BE2C (cell line): Measurements from ENCODE around the gene PPP2R3A.

Source experiments
- DNase-seq: peaks from one replicate; pipeline ENCODE4 v3.0.0-alpha.2; 2020
- H3K27me3 ChIP-seq: fragments of 250-450 bp; sonication (Bioruptor Pico); 2 replicates; pipeline ENCODE4 v1.5.1; 2020; ENCODE audit warnings: mild to moderate bottlenecking
- H3K36me3 ChIP-seq: fragments of 250-450 bp; sonication (Bioruptor Pico); 2 replicates; pipeline ENCODE4 v1.5.1; 2020; ENCODE audit warnings: mild to moderate bottlenecking
- H3K4me1 ChIP-seq: fragments of 250-450 bp; sonication (Bioruptor Pico); 2 replicates; pipeline ENCODE4 v1.5.1; 2020
- H3K4me3 ChIP-seq: 2 replicates; pipeline ENCODE4 v1.5.1; 2011; ENCODE audit warnings: low read depth, low read length
- H3K9me3 ChIP-seq: fragments of 250-450 bp; sonication (Bioruptor Pico); 2 replicates; pipeline ENCODE4 v1.5.1; 2020
- CTCF ChIP-seq: IDR thresholded peaks from 2 replicates; pipeline ENCODE4 v1.5.1; 2012; ENCODE audit warnings: mild to moderate bottlenecking, low read depth, low read length

The PPP2R3A gene

GRCh38 chr3:135981701-135982403, 16.3 kb downstream of the PPP2R3A start:
- H3K27me3 ChIP-seq: peaks cover 1% of the 10 kb centered on the region; the same call in 1 of the 2 replicates
- H3K36me3 ChIP-seq: no peaks in the 10 kb centered on the region
- TF ChIP-seq CTCF: no peak
- no peaks in the 10 kb centered on the region for H3K4me1 ChIP-seq
- H3K9me3 ChIP-seq: no peaks in the 10 kb centered on the region
- DNase-seq: no peak
- no peak overlapping the region for H3K4me3 ChIP-seq

- Histone ChIP-seq H3K36me3 (no peaks in the 10 kb centered on the region), H3K4me3 (no peak overlapping the region), H3K4me1 (no peaks in the 10 kb centered on the region), H3K9me3 (no peaks in the 10 kb centered on the region), H3K27me3 (peaks cover 5% of the 10 kb centered on the region; the same call in 1 of the 2 replicates)
- DNase-seq: no peak
- TF ChIP-seq CTCF: no peak
Measured at GRCh38 chr3:135982404-135982761, 16.9 kb downstream of the PPP2R3A start.

GRCh38 chr3:135982922-135983581, 17.5 kb downstream of the PPP2R3A start:
- Histone ChIP-seq H3K4me3 (no peak overlapping the region), H3K36me3 (no peaks in the 10 kb centered on the region), H3K27me3 (peaks cover 5% of the 10 kb centered on the region; the same call in 1 of the 2 replicates), H3K9me3 (no peaks in the 10 kb centered on the region), H3K4me1 (no peaks in the 10 kb centered on the region)
- TF ChIP-seq CTCF: no peak
- no peak for DNase-seq

GRCh38 chr3:135987661-135988060, 22.1 kb downstream of the PPP2R3A start:
- H3K36me3 ChIP-seq: no peaks in the 10 kb centered on the region
- no peak for DNase-seq
- H3K9me3 ChIP-seq: no peaks in the 10 kb centered on the region
- H3K4me1 ChIP-seq: no peaks in the 10 kb centered on the region
- peaks cover 11% of the 10 kb centered on the region; the same call in 1 of the 2 replicates for H3K27me3 ChIP-seq
- no peak for TF ChIP-seq CTCF
- no peak overlapping the region for H3K4me3 ChIP-seq

GRCh38 chr3:135989242-135989641, 23.7 kb downstream of the PPP2R3A start:
- TF ChIP-seq CTCF: no peak
- H3K4me1 ChIP-seq: no peaks in the 10 kb centered on the region
- peaks cover 12% of the 10 kb centered on the region; the same call in 1 of the 2 replicates for H3K27me3 ChIP-seq
- H3K36me3 ChIP-seq: no peaks in the 10 kb centered on the region
- no peaks in the 10 kb centered on the region for H3K9me3 ChIP-seq
- DNase-seq: no peak
- no peak overlapping the region for H3K4me3 ChIP-seq

GRCh38 chr3:135990903-135991302, 25.4 kb downstream of the PPP2R3A start:
- H3K4me3 ChIP-seq: no peak overlapping the region
- no peak for TF ChIP-seq CTCF
- DNase-seq: no peak
- H3K9me3 ChIP-seq: no peaks in the 10 kb centered on the region
- H3K36me3 ChIP-seq: no peaks in the 10 kb centered on the region
- H3K4me1 ChIP-seq: no peaks in the 10 kb centered on the region
- H3K27me3 ChIP-seq: peaks cover 12% of the 10 kb centered on the region; the same call in 1 of the 2 replicates
